ENCODE results near the gene TEX38.
A peak's percentile ranks its signal among the peaks of the same experiment; 100 is the strongest.

The TEX38 gene

DNA sequence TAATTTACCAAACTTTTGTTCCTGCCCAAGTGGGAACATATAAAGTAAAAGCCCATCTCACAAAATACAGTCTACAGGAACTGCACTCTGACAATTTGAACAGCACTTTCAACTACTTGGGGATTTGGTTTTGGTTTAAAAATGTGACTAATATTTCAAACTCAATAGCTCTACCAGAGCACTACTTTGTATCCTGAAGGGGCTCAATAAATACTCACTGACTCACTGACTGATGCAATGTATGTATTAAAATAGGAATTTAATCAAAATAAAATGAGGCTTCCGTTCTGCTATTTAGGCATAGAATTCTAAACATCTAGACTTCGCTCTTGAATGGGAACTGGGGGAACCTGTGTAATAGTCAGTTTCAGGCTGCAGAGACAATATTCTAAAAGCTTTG, 25.4 kb downstream of the TEX38 start:
- Histone ChIP-seq H3K27me3 (ENCODE audit: control insufficient read depth, insufficient read depth, low read length, poor library complexity, severe bottlenecking) (no peaks in the 10 kb centered on the region), H3K27ac (ENCODE audit: insufficient read depth, low read depth, low read length, poor library complexity, severe bottlenecking) (no peak overlapping the region), H3K4me1 (ENCODE audit: control insufficient read depth, insufficient read depth, low read length) (no peaks in the 10 kb centered on the region), H3K36me3 (ENCODE audit: control insufficient read depth, insufficient read depth, low read length) (peaks cover 12% of the 10 kb centered on the region), H3K4me3 (ENCODE audit: insufficient read depth, low read depth, low read length) (no peak overlapping the region), H3K9me3 (ENCODE audit: control insufficient read depth, low read length) (no peaks in the 10 kb centered on the region)
- WGBS, 2 experiments, result 95 to 97% methylated on average over 2 of the region's 2 CpGs

DNA sequence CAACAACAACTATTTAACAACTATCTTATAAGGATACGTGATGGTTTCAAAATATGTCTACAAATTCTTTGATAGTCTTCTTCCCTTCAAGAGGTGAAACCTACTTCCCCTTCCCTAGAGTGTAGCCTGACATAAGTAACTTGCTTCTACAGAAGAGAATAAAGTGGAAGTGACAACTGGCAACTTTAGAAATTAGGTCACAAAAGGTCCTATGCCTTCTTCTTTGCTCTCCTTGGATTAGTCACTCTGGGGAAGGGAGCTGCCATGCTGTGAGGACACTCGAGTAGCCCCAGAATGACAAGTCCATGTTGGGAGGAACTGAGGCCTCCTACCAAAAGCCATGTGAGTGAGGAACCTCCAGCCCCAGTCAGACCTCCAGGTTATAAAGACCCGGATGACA, 28.0 kb downstream of the TEX38 start:
- no peaks in the 10 kb centered on the region for H3K4me1 ChIP-seq (ENCODE audit: control insufficient read depth, insufficient read depth, low read length)
- no peaks in the 10 kb centered on the region for H3K27me3 ChIP-seq (ENCODE audit: control insufficient read depth, insufficient read depth, low read length, poor library complexity, severe bottlenecking)
- no peak overlapping the region for H3K27ac ChIP-seq (ENCODE audit: insufficient read depth, low read depth, low read length, poor library complexity, severe bottlenecking)
- H3K36me3 ChIP-seq (ENCODE audit: control insufficient read depth, insufficient read depth, low read length), result peaks cover 12% of the 10 kb centered on the region
- 61 to 62% methylated on average over 3 of the region's 3 CpGs for WGBS, 2 experiments
- H3K9me3 ChIP-seq (ENCODE audit: control insufficient read depth, low read length), result no peaks in the 10 kb centered on the region
- H3K4me3 ChIP-seq (ENCODE audit: insufficient read depth, low read depth, low read length), result no peak overlapping the region

DNA sequence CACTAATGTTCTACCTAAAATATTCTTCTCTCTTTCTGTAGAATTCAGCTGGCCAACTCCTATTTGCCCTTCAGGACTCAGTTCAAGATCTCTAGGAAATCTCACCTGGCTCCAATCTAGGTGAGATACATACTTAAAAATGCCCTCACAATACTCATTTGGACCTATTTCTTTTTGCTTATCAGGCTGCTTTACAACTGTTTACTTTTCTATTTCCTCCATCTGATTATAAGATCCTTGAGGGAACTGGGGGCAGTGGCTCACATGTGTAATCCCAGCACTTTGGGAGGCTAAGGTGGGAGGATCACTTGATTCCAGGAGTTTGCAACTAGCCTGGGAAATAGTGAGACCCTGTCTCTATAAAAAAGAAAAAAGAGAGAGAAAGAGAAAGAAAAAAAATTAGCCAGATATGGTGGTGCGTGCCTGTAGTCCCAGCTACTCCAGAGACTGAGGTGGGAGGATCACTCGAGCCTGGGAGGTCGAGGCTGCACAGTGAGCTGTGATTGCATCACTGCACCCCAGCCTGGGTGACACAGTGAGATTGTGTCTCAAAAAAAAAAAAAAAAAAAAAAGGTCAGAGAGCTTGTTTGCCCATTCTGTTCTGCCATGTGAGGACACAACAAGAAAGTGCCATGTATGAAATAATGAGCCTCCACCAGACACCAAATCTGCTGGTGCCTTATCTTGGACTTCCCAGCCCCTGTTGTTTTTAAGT, 32.4 kb downstream of the TEX38 start:
- WGBS, 2 experiments, result 91 to 93% methylated on average over 3 of the region's 3 CpGs
- Histone ChIP-seq H3K4me1 (ENCODE audit: control insufficient read depth, insufficient read depth, low read length) (no peaks in the 10 kb centered on the region), H3K27me3 (ENCODE audit: control insufficient read depth, insufficient read depth, low read length, poor library complexity, severe bottlenecking) (no peaks in the 10 kb centered on the region), H3K27ac (ENCODE audit: insufficient read depth, low read depth, low read length, poor library complexity, severe bottlenecking) (no peak overlapping the region), H3K36me3 (ENCODE audit: control insufficient read depth, insufficient read depth, low read length) (peaks cover 30% of the 10 kb centered on the region), H3K4me3 (ENCODE audit: insufficient read depth, low read depth, low read length) (no peak overlapping the region), H3K9me3 (ENCODE audit: control insufficient read depth, low read length) (no peaks in the 10 kb centered on the region)

DNA sequence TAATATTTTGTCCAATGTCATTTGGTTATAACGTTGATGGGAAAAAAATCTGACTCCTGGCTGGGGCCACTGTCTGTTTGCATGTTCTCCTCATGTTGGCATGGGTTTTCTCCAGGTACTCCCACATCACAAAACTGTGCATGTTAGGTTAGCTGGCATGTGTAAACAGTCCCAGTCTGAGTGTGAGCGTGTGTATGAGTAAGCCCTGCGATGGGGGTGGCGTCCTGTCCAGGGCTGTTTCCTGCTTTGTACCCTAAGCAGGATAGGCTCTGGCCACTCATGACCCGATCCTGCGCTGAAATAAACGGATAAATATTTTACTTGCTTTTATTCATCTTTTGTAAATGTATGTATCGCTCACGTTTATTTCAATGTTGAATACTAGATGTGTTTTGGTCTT, 33.8 kb downstream of the TEX38 start:
- H3K27me3 ChIP-seq (ENCODE audit: control insufficient read depth, insufficient read depth, low read length, poor library complexity, severe bottlenecking), result no peaks in the 10 kb centered on the region
- H3K4me3 ChIP-seq (ENCODE audit: insufficient read depth, low read depth, low read length), result no peak overlapping the region
- WGBS, 2 experiments, result 95 to 96% methylated on average over 9 of the region's 9 CpGs
- no peaks in the 10 kb centered on the region for H3K9me3 ChIP-seq (ENCODE audit: control insufficient read depth, low read length)
- peaks cover 30% of the 10 kb centered on the region for H3K36me3 ChIP-seq (ENCODE audit: control insufficient read depth, insufficient read depth, low read length)
- H3K4me1 ChIP-seq (ENCODE audit: control insufficient read depth, insufficient read depth, low read length), result no peaks in the 10 kb centered on the region
- H3K27ac ChIP-seq (ENCODE audit: insufficient read depth, low read depth, low read length, poor library complexity, severe bottlenecking), result no peak overlapping the region

DNA sequence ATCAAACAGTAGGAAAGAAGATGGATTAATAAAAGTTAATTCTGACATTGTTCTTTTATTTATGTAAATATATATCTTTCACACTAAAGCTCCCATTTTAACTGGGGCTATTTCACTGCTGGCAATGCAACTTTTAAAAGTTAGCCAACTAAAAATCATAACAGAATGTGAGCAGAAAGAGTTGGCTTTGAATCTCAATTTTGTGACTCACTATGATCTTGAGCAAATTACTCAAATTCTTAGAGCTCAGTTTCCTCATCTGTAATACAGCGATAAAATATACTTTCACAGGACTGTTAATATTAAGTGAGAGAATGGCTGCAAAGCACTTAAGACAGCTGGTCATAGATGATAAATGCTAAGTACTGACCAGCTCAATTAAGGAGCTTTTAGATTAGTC, 36.5 kb downstream of the TEX38 start:
- no peaks in the 10 kb centered on the region for H3K4me1 ChIP-seq (ENCODE audit: control insufficient read depth, insufficient read depth, low read length)
- peaks cover 27% of the 10 kb centered on the region for H3K36me3 ChIP-seq (ENCODE audit: control insufficient read depth, insufficient read depth, low read length)
- no peaks in the 10 kb centered on the region for H3K9me3 ChIP-seq (ENCODE audit: control insufficient read depth, low read length)
- no peaks in the 10 kb centered on the region for H3K27me3 ChIP-seq (ENCODE audit: control insufficient read depth, insufficient read depth, low read length, poor library complexity, severe bottlenecking)
- no peak overlapping the region for H3K4me3 ChIP-seq (ENCODE audit: insufficient read depth, low read depth, low read length)
- no peak overlapping the region for H3K27ac ChIP-seq (ENCODE audit: insufficient read depth, low read depth, low read length, poor library complexity, severe bottlenecking)
- WGBS, 2 experiments, result 100% methylated on average over 1 of the region's 1 CpG; no CpG with 5 or more reads in 1 of the 2 experiments

DNA sequence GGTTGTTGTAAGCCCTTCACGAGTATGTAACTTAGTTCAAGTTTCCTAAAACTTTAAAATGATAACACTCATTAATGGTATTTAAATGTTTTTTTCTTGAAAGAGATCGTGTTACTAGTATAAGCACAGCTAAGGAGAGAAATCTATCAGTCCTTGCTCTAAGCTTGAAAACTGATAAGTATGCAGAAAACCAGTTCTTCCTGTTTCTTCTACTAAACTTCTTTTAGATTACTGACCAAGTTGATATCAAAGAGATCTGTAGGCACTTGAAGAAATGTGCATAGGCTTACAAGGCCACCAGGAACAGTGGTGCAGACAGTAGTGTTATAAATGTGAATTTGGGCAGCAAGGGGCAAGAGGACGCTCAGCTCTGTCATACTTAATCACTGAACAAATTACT, 43.3 kb downstream of the TEX38 start:
- Histone ChIP-seq H3K27ac (ENCODE audit: insufficient read depth, low read depth, low read length, poor library complexity, severe bottlenecking) (no peak overlapping the region), H3K4me1 (ENCODE audit: control insufficient read depth, insufficient read depth, low read length) (peaks cover 16% of the 10 kb centered on the region), H3K36me3 (ENCODE audit: control insufficient read depth, insufficient read depth, low read length) (peaks cover 20% of the 10 kb centered on the region), H3K9me3 (ENCODE audit: control insufficient read depth, low read length) (no peaks in the 10 kb centered on the region), H3K27me3 (ENCODE audit: control insufficient read depth, insufficient read depth, low read length, poor library complexity, severe bottlenecking) (peaks cover 3% of the 10 kb centered on the region), H3K4me3 (ENCODE audit: insufficient read depth, low read depth, low read length) (no peak overlapping the region)
- 83 to 100% methylated on average over 1 to 2 of the region's 3 CpGs for WGBS, 2 experiments

DNA sequence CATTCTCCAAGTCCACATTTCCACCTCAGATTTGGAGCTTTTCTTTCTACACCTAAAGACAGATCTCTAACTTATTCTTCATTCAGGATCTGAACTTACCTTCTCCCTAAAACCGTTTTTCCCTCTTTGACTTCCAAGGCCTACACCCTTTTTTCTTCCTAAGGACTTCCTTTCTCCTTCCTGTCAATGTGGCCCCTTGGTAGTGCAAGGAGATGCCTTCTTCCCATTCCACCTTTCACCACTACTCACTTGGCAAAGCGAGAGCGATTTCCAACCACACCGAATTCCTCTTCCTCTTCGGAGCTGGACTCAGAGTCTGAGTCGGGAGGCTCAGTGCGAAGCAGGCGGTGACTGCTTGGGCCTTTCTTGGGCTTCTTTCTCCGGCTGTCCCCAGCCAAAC, 46.0 kb downstream of the TEX38 start:
- Histone ChIP-seq H3K27me3 (ENCODE audit: control insufficient read depth, insufficient read depth, low read length, poor library complexity, severe bottlenecking) (peaks cover 3% of the 10 kb centered on the region), H3K4me1 (ENCODE audit: control insufficient read depth, insufficient read depth, low read length) (peaks cover 16% of the 10 kb centered on the region), H3K27ac (ENCODE audit: insufficient read depth, low read depth, low read length, poor library complexity, severe bottlenecking) (no peak overlapping the region), H3K36me3 (ENCODE audit: control insufficient read depth, insufficient read depth, low read length) (peaks cover 20% of the 10 kb centered on the region), H3K9me3 (ENCODE audit: control insufficient read depth, low read length) (no peaks in the 10 kb centered on the region), H3K4me3 (ENCODE audit: insufficient read depth, low read depth, low read length) (peak overlapping the region; percentile 93)
- 80 to 86% methylated on average over 9 of the region's 9 CpGs for WGBS, 2 experiments

DNA sequence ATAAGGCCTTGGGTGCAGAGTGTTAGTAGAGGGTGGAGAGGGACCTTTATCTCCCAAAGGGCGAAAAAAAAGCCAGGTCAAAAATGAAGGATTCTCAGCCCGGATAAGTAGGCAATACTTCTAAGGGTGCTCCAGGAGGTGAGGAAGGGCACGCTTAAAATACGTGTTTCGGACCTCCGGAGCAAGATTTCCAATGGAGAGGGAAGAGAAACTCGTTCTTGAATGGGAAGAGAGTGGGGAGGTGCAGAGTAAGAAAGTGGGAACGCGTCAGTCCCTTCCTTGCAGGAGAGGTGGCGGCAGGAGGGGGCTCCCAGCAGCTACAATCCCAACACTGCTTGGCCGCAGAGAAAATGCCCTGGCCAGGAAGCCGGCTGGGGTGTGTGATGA, 46.7 kb downstream of the TEX38 start:
- H3K4me1 ChIP-seq (ENCODE audit: control insufficient read depth, insufficient read depth, low read length), result peaks cover 21% of the 10 kb centered on the region
- peaks cover 16% of the 10 kb centered on the region for H3K36me3 ChIP-seq (ENCODE audit: control insufficient read depth, insufficient read depth, low read length)
- peak overlapping the region; percentile 93 for H3K4me3 ChIP-seq (ENCODE audit: insufficient read depth, low read depth, low read length)
- H3K27me3 ChIP-seq (ENCODE audit: control insufficient read depth, insufficient read depth, low read length, poor library complexity, severe bottlenecking), result peaks cover 3% of the 10 kb centered on the region
- H3K9me3 ChIP-seq (ENCODE audit: control insufficient read depth, low read length), result no peaks in the 10 kb centered on the region
- H3K27ac ChIP-seq (ENCODE audit: insufficient read depth, low read depth, low read length, poor library complexity, severe bottlenecking), result no peak overlapping the region
- WGBS, 2 experiments, result 6% methylated on average over 12 of the region's 12 CpGs

DNA sequence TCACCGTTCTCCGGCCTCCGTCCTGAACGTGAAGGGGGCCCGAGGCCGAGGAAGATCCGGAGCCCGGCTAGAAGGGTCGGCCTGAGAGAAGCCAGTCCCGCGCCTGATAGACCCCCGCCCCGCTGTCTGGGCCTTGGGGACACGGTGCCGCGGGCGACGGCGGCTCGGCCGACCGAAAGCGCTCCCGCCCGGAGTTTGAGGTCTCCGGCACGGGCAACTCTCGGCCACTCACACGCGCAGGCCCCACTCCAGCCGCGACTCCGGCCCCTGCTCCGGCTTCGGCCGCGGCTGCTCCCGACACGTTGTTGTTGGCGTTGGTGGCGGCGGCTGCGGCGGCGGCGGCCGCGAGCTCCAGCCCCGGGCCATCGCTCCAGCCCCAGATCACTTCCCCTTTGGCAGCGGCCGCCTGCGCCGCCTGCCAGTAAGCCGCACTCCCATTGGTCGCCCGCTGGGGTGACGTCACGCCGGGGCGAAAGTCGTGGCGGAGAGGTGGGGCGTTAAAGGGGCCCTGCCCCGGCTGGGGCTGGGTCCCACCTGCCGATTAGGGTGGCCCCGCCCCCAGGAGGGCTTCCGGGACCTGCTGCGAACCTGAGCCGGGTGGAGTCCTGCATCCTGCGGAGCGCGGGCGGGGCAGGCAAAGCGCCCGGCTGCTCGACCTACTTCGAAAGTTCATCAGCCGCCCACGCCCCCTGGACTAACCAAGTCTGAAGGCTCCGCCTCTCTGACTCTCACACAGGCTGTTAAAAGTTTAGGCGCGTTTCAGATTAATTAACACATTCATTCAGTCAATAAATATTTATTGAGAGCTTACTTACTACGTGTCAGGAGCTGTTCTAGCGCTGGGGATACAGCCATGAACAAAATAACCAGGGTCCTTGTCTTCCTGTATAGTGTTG, 47.3 kb downstream of the TEX38 start, which contains the start of gene EFCAB14:
Gene EFCAB14 (minus strand): TSS at position 388 of the 896 bp plus-strand sequence. CDS start 1,027 bp downstream, outside the sequence.
- H3K27ac ChIP-seq (ENCODE audit: insufficient read depth, low read depth, low read length, poor library complexity, severe bottlenecking), result no peak within 1 kb of the TSS
- peak within 1 kb of the TSS; percentile 93 for H3K4me3 ChIP-seq (ENCODE audit: insufficient read depth, low read depth, low read length)
- WGBS, 2 experiments, result 1% methylated on average over 85 of the region's 85 CpGs
- H3K36me3 ChIP-seq (ENCODE audit: control insufficient read depth, insufficient read depth, low read length), result peaks cover 12% of the 10 kb centered on the region
- H3K4me1 ChIP-seq (ENCODE audit: control insufficient read depth, insufficient read depth, low read length), result peaks cover 26% of the 10 kb centered on the region
- no peaks in the 10 kb centered on the region for H3K9me3 ChIP-seq (ENCODE audit: control insufficient read depth, low read length)
- H3K27me3 ChIP-seq (ENCODE audit: control insufficient read depth, insufficient read depth, low read length, poor library complexity, severe bottlenecking), result peaks cover 3% of the 10 kb centered on the region

DNA sequence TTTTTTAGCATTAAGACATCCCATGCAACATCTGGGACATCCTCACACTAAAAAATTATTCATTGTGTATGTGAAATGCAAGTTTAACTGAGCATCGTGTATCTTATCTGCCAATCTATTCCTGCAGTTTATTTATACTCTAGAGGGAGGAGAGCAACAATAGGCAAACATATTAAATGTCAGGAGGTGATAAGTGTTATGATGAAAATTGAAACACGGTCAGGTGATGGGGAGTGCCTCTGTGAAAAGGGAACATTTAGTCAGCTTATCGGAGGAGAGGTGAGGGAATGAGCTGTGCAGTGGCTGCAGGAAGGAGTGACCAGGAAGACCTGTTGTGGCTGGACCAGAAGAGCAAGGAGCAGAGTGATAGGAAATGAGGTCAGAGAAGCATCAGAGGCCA, 48.0 kb downstream of the TEX38 start:
- peaks cover 3% of the 10 kb centered on the region for H3K27me3 ChIP-seq (ENCODE audit: control insufficient read depth, insufficient read depth, low read length, poor library complexity, severe bottlenecking)
- peaks cover 30% of the 10 kb centered on the region for H3K4me1 ChIP-seq (ENCODE audit: control insufficient read depth, insufficient read depth, low read length)
- H3K4me3 ChIP-seq (ENCODE audit: insufficient read depth, low read depth, low read length), result peak overlapping the region; percentile 93
- H3K9me3 ChIP-seq (ENCODE audit: control insufficient read depth, low read length), result no peaks in the 10 kb centered on the region
- 71 to 78% methylated on average over 3 of the region's 3 CpGs for WGBS, 2 experiments
- peaks cover 11% of the 10 kb centered on the region for H3K36me3 ChIP-seq (ENCODE audit: control insufficient read depth, insufficient read depth, low read length)
- no peak overlapping the region for H3K27ac ChIP-seq (ENCODE audit: insufficient read depth, low read depth, low read length, poor library complexity, severe bottlenecking)

All from ectodermal cell (in vitro differentiated cells).